GM12874 (cell line): Measurements from ENCODE around the gene EXOSC5.

Experiments
- CTCF ChIP-seq: IDR thresholded peaks from 2 replicates; pipeline ENCODE4 v1.5.1; 2011; ENCODE audit warnings: low read depth, mild to moderate bottlenecking, control low read depth, low read length, moderate library complexity; ENCODE audit not compliant: insufficient read depth

EXOSC5 gene

DNA sequence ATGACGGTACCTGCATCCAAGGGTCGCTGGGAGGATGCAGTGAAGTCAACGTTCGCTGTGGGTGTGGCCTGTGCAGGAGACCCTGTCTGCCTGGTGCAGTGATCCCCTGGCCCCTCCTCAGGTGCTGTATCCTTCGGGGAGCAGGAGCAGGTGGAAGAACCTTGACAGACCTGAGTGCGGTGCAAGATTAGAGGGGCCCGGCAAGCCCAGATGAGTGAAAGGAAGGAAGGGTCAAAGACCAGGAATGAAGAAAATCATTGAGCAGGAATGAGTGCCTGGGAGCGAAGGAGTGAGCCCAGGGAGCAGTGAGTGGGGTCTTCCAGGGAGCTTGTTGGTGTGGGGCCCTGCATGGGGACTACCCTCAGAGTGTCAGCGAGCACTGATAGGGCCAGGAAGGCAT is 17.3 kb upstream of the EXOSC5 start:
- TF ChIP-seq CTCF, result no peak

GRCh38 chr19:41413947-41414346 is 16.8 kb upstream of the EXOSC5 start:
- TF ChIP-seq CTCF, result no peak

DNA sequence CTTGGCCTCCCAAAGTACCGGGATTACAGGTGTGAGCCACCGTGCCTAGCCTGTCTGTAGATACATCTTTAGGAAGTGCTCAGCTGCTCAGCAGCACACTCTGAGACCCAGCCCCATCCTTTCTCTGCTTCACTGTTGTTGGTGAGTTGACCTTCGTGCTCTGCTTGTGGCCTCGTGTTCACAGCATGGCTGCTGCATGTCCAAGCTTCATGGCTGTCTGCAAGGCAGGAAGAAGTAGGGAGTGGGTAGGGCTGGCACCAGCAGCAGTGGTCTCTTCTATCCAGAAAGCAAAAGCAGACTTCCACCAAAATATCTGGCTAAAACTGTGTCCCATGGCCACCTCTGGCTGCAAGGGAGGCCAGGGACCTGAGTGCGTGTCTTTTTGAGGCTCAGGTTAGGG is 15.8 kb upstream of the EXOSC5 start:
- TF ChIP-seq CTCF, result no peak

DNA sequence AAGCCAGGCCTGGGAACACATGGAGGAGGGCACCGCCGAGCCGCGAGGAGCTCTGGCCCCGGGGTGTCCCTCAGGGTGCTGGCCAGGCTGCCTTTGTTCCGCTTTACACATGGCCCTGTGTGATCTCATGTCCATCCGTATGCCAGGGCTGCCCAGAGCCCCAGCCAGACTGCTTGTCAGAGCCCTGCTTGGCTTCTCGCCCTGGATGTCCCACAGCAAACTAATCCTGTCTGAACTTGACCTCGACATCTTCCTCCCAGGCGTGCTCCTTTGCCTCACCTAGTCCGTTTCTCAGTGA is 14.8 kb upstream of the EXOSC5 start:
- TF ChIP-seq CTCF, result no peak

GRCh38 chr19:41411100-41411967 is 14.2 kb upstream of the EXOSC5 start:
- TF ChIP-seq CTCF, result no peak

GRCh38 chr19:41410336-41411054 is 13.3 kb upstream of the EXOSC5 start:
- no peak for TF ChIP-seq CTCF

GRCh38 chr19:41409288-41409687 is 12.1 kb upstream of the EXOSC5 start:
- no peak for TF ChIP-seq CTCF
